ENCODE measurements around the gene SCAMP2.
A peak's percentile ranks its signal among the peaks of the same experiment; 100 is the strongest.
"Not testable (repeated sequence)": the region's sequence is repeated elsewhere in the genome, so short reads cannot be mapped to it uniquely, and the experiment has no call there.

SCAMP2 gene

GRCh38 chr15:74873036-74873755, at the start of gene SCAMP2:
Gene SCAMP2, minus strand, starts transcription at chr15:74873365. Its CDS starts 110 bp downstream, at chr15:74873255.
- peak; percentile 73 for DNase-seq (ENCODE audit: low read depth)

GRCh38 chr15:74920456-74920855, 47.3 kb upstream of the SCAMP2 start:
- no peak for DNase-seq (ENCODE audit: low read depth)

- DNase-seq (ENCODE audit: low read depth): no peak
Measured at GRCh38 chr15:74917676-74918075, 44.5 kb upstream of the SCAMP2 start.

- DNase-seq (ENCODE audit: low read depth): not testable (repeated sequence)
Measured at GRCh38 chr15:74913799-74914198, 40.6 kb upstream of the SCAMP2 start.

- DNase-seq (ENCODE audit: low read depth): no peak
Measured at GRCh38 chr15:74913041-74913440, 39.9 kb upstream of the SCAMP2 start.

GRCh38 chr15:74908635-74909034, 35.5 kb upstream of the SCAMP2 start:
- DNase-seq (ENCODE audit: low read depth): no peak

GRCh38 chr15:74907163-74907870, 34.2 kb upstream of the SCAMP2 start:
- DNase-seq (ENCODE audit: low read depth): no peak

GRCh38 chr15:74906450-74907162, 33.4 kb upstream of the SCAMP2 start, which contains the start of gene FAM219B:
Gene FAM219B, minus strand, starts transcription at chr15:74906851. Its CDS starts 51 bp downstream, at chr15:74906800.
- DNase-seq (ENCODE audit: low read depth): no peak

GRCh38 chr15:74906067-74906449, 32.9 kb upstream of the SCAMP2 start:
- DNase-seq (ENCODE audit: low read depth): no peak

- no peak for DNase-seq (ENCODE audit: low read depth)
Measured at GRCh38 chr15:74904190-74904805, 31.1 kb upstream of the SCAMP2 start.

GRCh38 chr15:74903676-74904075, 30.5 kb upstream of the SCAMP2 start:
- DNase-seq (ENCODE audit: low read depth): no peak

GRCh38 chr15:74902295-74903075, 29.3 kb upstream of the SCAMP2 start:
- DNase-seq (ENCODE audit: low read depth): no peak

GRCh38 chr15:74901612-74902063, 28.5 kb upstream of the SCAMP2 start:
- no peak for DNase-seq (ENCODE audit: low read depth)

GRCh38 chr15:74897300-74897701, 24.1 kb upstream of the SCAMP2 start:
- DNase-seq (ENCODE audit: low read depth): no peak

GRCh38 chr15:74896316-74896715, 23.2 kb upstream of the SCAMP2 start:
- no peak for DNase-seq (ENCODE audit: low read depth)

- no peak for DNase-seq (ENCODE audit: low read depth)
Measured at GRCh38 chr15:74895830-74896229, 22.7 kb upstream of the SCAMP2 start.

GRCh38 chr15:74894383-74894782, 21.2 kb upstream of the SCAMP2 start:
- DNase-seq (ENCODE audit: low read depth): not testable (repeated sequence)

- no peak for DNase-seq (ENCODE audit: low read depth)
Measured at GRCh38 chr15:74893627-74894026, 20.5 kb upstream of the SCAMP2 start.

GRCh38 chr15:74892931-74893330, 19.8 kb upstream of the SCAMP2 start:
- DNase-seq (ENCODE audit: low read depth): no peak

GRCh38 chr15:74892313-74892712, 19.1 kb upstream of the SCAMP2 start:
- no peak for DNase-seq (ENCODE audit: low read depth)

GRCh38 chr15:74891469-74891868, 18.3 kb upstream of the SCAMP2 start:
- no peak for DNase-seq (ENCODE audit: low read depth)

- no peak for DNase-seq (ENCODE audit: low read depth)
Measured at GRCh38 chr15:74890665-74890960, 17.4 kb upstream of the SCAMP2 start.

Measured in HS-5 (cell line).